Ascending aorta (tissue), 2 donors: Measurements from ENCODE around the gene CFAP100. TPM values are rescaled to one million over a fixed set of nuclear protein-coding genes. Genes with fewer than 3 reads are reported as not detected.

ENCODE experiments used
- DNase-seq, 2 donors: peaks; one replicate each; pipeline ENCODE4 v3.0.0-alpha.2; 2019; ENCODE audit warnings: low spot score in 2 of 2
- H3K27ac ChIP-seq, 2 donors: fragments of 200-600 bp; sonication (generic); one replicate each; pipeline ENCODE4 v1.5.1; 2016 to 2017; ENCODE audit warnings: mild to moderate bottlenecking in 1 of 2
- H3K27me3 ChIP-seq: fragments of 200-600 bp; sonication (generic); one replicate; pipeline ENCODE4 v1.5.1; 2017
- H3K36me3 ChIP-seq, 2 donors: fragments of 200-600 bp; sonication (generic); one replicate each; pipeline ENCODE4 v1.5.1; 2016
- H3K4me1 ChIP-seq, 2 donors: fragments of 200-600 bp; sonication (generic); one replicate each; pipeline ENCODE4 v1.5.1; 2016 to 2017; ENCODE audit warnings: mild to moderate bottlenecking in 1 of 2
- H3K4me3 ChIP-seq, 2 donors: fragments of 200-600 bp; sonication (generic); one replicate each; pipeline ENCODE4 v1.5.1; 2016 to 2017; ENCODE audit warnings: mild to moderate bottlenecking in 1 of 2
- H3K9me3 ChIP-seq, 2 donors: fragments of 200-600 bp; sonication (generic); one replicate each; pipeline ENCODE4 v1.5.1; 2016
- CTCF ChIP-seq, 3 experiments: fragments of 200-600 bp in 2 of 3; fragments of 450-650 bp in 1 of 3; sonication (generic) in 2 of 3; IDR thresholded peaks; one replicate each; pipeline ENCODE4 v1.5.1; 2016 to 2019; ENCODE audit warnings: antibody characterized with exemption in 3 of 3, mild to moderate bottlenecking in 1 of 3, moderate library complexity in 1 of 3
- intact Hi-C: fragments of 100-400 bp; cut with DNase I; formaldehyde crosslinking; loops from one replicate; pipeline ENCODE4 v1.15.1; 2023
- total RNA-seq: library from RNA; depleted of rRNA; stranded (reverse); fragments of >200 nt; gene quantifications from one replicate; pipeline ENCODE4 v1.1.0, GENCODE V29; 2016

CFAP100 gene
- total RNA-seq, 1 donor from 2014 or later: not detected

DNA sequence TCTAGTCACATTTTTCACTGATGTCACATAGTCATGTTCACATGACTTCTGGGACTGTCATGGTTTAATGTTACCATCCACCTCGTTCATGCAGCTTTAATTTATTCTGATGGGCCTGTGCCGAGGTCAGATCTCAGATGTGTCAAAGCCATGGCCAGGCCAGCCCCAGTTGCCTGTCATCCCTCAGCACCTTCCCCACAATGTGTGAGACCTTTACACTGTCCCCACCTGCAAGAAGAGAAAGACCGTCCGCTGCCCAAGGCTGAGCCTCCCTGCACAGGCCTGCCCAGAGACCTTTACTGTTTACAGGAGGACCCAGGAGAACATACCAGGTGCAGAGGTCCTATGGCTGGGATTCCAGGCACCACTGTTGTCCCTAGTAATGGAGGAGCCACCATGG, 24.7 kb upstream of the CFAP100 start:
- no peak for TF ChIP-seq CTCF (IDR thresholded peaks at IDR 0.05)
- Histone ChIP-seq H3K27ac (no peak overlapping the region), H3K36me3 (no peaks in the 10 kb centered on the region), H3K4me3 (no peak overlapping the region), H3K9me3 (no peaks in the 10 kb centered on the region), H3K4me1 (no peaks in the 10 kb centered on the region), H3K27me3 (no peaks in the 10 kb centered on the region)
- DNase-seq: peak in 1 of 2 donors; percentile 31
- intact Hi-C loops: no loop called here

GRCh38 chr3:126370606-126371005, 24.1 kb upstream of the CFAP100 start:
- DNase-seq: peak in 1 of 2 donors; percentile 45
- Histone ChIP-seq H3K9me3 (no peaks in the 10 kb centered on the region), H3K4me3 (no peak overlapping the region), H3K27me3 (no peaks in the 10 kb centered on the region), H3K36me3 (no peaks in the 10 kb centered on the region), H3K4me1 (no peaks in the 10 kb centered on the region), H3K27ac (no peak overlapping the region)
- intact Hi-C loops: no loop called here
- no peak for TF ChIP-seq CTCF (IDR thresholded peaks at IDR 0.05)

- H3K4me1 ChIP-seq: no peaks in the 10 kb centered on the region
- no peak overlapping the region for H3K4me3 ChIP-seq
- no peak for TF ChIP-seq CTCF (IDR thresholded peaks at IDR 0.05)
- no peak overlapping the region for H3K27ac ChIP-seq
- intact Hi-C loops: no loop called here
- H3K36me3 ChIP-seq: no peaks in the 10 kb centered on the region
- H3K27me3 ChIP-seq: no peaks in the 10 kb centered on the region
- DNase-seq: peak in 1 of 2 donors; percentile 46
- no peaks in the 10 kb centered on the region for H3K9me3 ChIP-seq
Observed at GRCh38 chr3:126371096-126371705, 23.5 kb upstream of the CFAP100 start.

GRCh38 chr3:126372413-126373145, 22.1 kb upstream of the CFAP100 start:
- no peaks in the 10 kb centered on the region for H3K9me3 ChIP-seq
- no peaks in the 10 kb centered on the region for H3K4me1 ChIP-seq
- no peak overlapping the region for H3K27ac ChIP-seq
- H3K4me3 ChIP-seq: no peak overlapping the region
- TF ChIP-seq CTCF (IDR thresholded peaks at IDR 0.05): no peak
- intact Hi-C loops: no loop called here
- H3K36me3 ChIP-seq: no peaks in the 10 kb centered on the region
- peak in 1 of 2 donors; percentile 56 for DNase-seq
- no peaks in the 10 kb centered on the region for H3K27me3 ChIP-seq

- intact Hi-C loops: no loop called here
- no peak overlapping the region for H3K27ac ChIP-seq
Observed at GRCh38 chr3:126373146-126373613, 21.5 kb upstream of the CFAP100 start.

More at GRCh38 chr3:126373146-126373613, 21.5 kb upstream of the CFAP100 start:
- no peaks in the 10 kb centered on the region for H3K36me3 ChIP-seq
- H3K27me3 ChIP-seq: no peaks in the 10 kb centered on the region
- peak in 1 of 2 donors; percentile 24 for DNase-seq
- no peaks in the 10 kb centered on the region for H3K9me3 ChIP-seq
- H3K4me3 ChIP-seq: no peak overlapping the region
- H3K4me1 ChIP-seq: no peaks in the 10 kb centered on the region
- no peak for TF ChIP-seq CTCF (IDR thresholded peaks at IDR 0.05)
